Adrenal gland (tissue), 12 donors: ENCODE measurements around the gene GRK3. TPM values are rescaled to one million over a fixed set of nuclear protein-coding genes. Genes with fewer than 3 reads are reported as not detected.

Source experiments
- DNase-seq, 7 donors: peaks; one replicate each; pipeline ENCODE4 v3.0.0-alpha.2; 2019 to 2020
- H3K27ac ChIP-seq, 5 donors: fragments of 200-600 bp; sonication (generic) in 4 of 5; 1 replicate in 3 of 5; 2 replicates in 2 of 5; pipeline versions ENCODE4 v1.5.1 to v1.8.0; 2016 to 2020; ENCODE audit warnings: mild to moderate bottlenecking in 1 of 5
- H3K27me3 ChIP-seq: fragments of 200-600 bp; 2 replicates; pipeline ENCODE4 v1.8.0; 2021
- H3K36me3 ChIP-seq, 2 donors: fragments of 200-600 bp; replicated peaks in 1 of 2; 1 replicate in 1 of 2; 2 replicates in 1 of 2; pipeline versions ENCODE4 v1.5.1 to v1.8.0; 2018 to 2022
- H3K4me1 ChIP-seq, 2 donors: fragments of 200-600 bp; replicated peaks in 1 of 2; 1 replicate in 1 of 2; 2 replicates in 1 of 2; pipeline versions ENCODE4 v1.5.1 to v1.8.0; 2018 to 2021
- H3K4me3 ChIP-seq, 4 donors: fragments of 200-600 bp; sonication (generic) in 3 of 4; one replicate each; pipeline ENCODE4 v1.5.1; 2016 to 2018
- H3K9me3 ChIP-seq, 3 donors: fragments of 200-600 bp; sonication (generic) in 1 of 3; replicated peaks in 1 of 3; 1 replicate in 2 of 3; 2 replicates in 1 of 3; pipeline versions ENCODE4 v1.5.1 to v1.8.0; 2016 to 2021
- POLR2A ChIP-seq, 2 donors: fragments of 450-650 bp; IDR thresholded peaks; one replicate each; pipeline ENCODE4 v1.6.1; 2017; ENCODE audit warnings: antibody characterized with exemption in 2 of 2, mild to moderate bottlenecking in 2 of 2, moderate library complexity in 1 of 2
- WGBS, 4 donors: extraction: QIAGEN DNeasy Blood & Tissue Kit in 2 of 4; methylation state at CpG; one replicate each; pipeline versions ENCODE4 v1.1.5 to v1.1.7; 2013 to 2017; 5-methylcytosine and 5-hydroxymethylcytosine counted together
- intact Hi-C, 2 donors: fragments of 100-400 bp; cut with DNase I; formaldehyde crosslinking; loops; one replicate each; pipeline versions ENCODE4 v1.14.1 to v1.15.0; 2022 to 2023
- polyA plus RNA-seq, 3 donors: library from polyadenylated mRNA; stranded (reverse); fragments of 200-250 nt in 2 of 3; fragments of 350-450 nt in 1 of 3; fragmentation: Illumina TruSeq in 1 of 3; extraction: RNeasy Lipid Tissue Mini Kit (QIAGEN cat#74804) in 1 of 3; gene quantifications; one replicate each; pipeline ENCODE4 v1.2.3, GENCODE V29; 2013 to 2014
- total RNA-seq, 9 donors: library from RNA; depleted of rRNA in 4 of 9; stranded (reverse); fragments of >200 nt in 4 of 9; fragments of 120-200 nt in 1 of 9; fragmentation: NEBNext Ultra II Directional in 1 of 9; extraction: Animal tissue kit (Norgen Biotek cat#: 25700) in 1 of 9; gene quantifications; one replicate each; pipeline versions ENCODE4 v1.1.0 to v1.2.4, GENCODE V29; 2013 to 2023
- TF ChIP-seq, protein P1 (sequence below), 6 experiments: fragments of 450-650 bp in 4 of 6; fragments of 200-600 bp in 2 of 6; sonication (generic) in 1 of 6; IDR thresholded peaks; 1 replicate in 5 of 6; 2 replicates in 1 of 6; pipeline versions ENCODE4 v1.5.1 to v1.8.0; 2016 to 2021; ENCODE audit warnings: antibody characterized with exemption in 6 of 6, mild to moderate bottlenecking in 2 of 6, moderate library complexity in 1 of 6
- donor health status: healthy with polysubstance abuse.
- donor health status: Bipolar disorder and iron deficiency.
- donor health status: DM: yes; HTN: yes; CAD: no.
- donor health status: DM: no; HTN: no; CAD: no.
- donor health status: DM: no; HTN: no; CAD: no.
- donor health status: DM: yes; HTN: yes; CAD: no.

GRK3 gene
- total and polyA plus RNA-seq, 12 donors, result 3.2 to 20.9 (median 10.1) TPM

DNA sequence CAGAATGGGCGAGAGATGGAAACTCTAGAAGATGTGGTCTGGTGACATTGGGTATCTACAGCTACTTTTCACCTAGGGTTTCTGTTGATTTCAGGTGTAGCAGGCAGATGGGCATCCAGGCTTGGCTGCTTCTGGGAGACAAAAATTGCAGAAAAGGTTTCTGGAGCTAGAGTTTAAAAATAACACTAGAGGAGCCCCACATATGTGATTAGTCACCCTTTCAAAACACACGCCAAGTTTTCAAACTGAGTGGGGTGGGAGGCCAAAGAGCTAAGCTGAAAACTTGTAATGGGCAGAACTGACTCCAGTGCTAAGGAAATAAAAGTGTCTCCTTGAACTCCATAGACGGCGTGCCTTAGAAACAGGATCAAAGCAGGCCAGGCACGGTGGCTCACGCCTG, 80.8 kb downstream of the GRK3 start:
- TF ChIP-seq, protein P1, sequence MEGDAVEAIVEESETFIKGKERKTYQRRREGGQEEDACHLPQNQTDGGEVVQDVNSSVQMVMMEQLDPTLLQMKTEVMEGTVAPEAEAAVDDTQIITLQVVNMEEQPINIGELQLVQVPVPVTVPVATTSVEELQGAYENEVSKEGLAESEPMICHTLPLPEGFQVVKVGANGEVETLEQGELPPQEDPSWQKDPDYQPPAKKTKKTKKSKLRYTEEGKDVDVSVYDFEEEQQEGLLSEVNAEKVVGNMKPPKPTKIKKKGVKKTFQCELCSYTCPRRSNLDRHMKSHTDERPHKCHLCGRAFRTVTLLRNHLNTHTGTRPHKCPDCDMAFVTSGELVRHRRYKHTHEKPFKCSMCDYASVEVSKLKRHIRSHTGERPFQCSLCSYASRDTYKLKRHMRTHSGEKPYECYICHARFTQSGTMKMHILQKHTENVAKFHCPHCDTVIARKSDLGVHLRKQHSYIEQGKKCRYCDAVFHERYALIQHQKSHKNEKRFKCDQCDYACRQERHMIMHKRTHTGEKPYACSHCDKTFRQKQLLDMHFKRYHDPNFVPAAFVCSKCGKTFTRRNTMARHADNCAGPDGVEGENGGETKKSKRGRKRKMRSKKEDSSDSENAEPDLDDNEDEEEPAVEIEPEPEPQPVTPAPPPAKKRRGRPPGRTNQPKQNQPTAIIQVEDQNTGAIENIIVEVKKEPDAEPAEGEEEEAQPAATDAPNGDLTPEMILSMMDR (IDR thresholded peaks at IDR 0.05), result no peak
- TF ChIP-seq POLR2A (IDR thresholded peaks at IDR 0.05), result no peak
- Histone ChIP-seq H3K4me3 (no peak overlapping the region), H3K27ac (no peak overlapping the region), H3K36me3 (no peaks in the 10 kb centered on the region), H3K9me3 (no peaks in the 10 kb centered on the region), H3K27me3 (no peaks in the 10 kb centered on the region), H3K4me1 (peaks cover 0 to 7% of the 10 kb centered on the region in 2 donors)
- no peak for DNase-seq
- 71 to 87% (median 83%) methylated on average over 6 of the region's 6 CpGs for WGBS, 4 donors
- intact Hi-C loops, result no loop called here

- TF ChIP-seq, protein P1 (IDR thresholded peaks at IDR 0.05), result no peak
- no peak for TF ChIP-seq POLR2A (IDR thresholded peaks at IDR 0.05)
- Histone ChIP-seq H3K4me1 (peaks cover 0 to 7% of the 10 kb centered on the region in 2 donors), H3K27ac (no peak overlapping the region), H3K9me3 (no peaks in the 10 kb centered on the region), H3K27me3 (no peaks in the 10 kb centered on the region), H3K4me3 (no peak overlapping the region), H3K36me3 (no peaks in the 10 kb centered on the region)
- intact Hi-C loops, result no loop called here
- DNase-seq, result no peak
- 96 to 100% (median 98%) methylated on average over 1 of the region's 1 CpG for WGBS, 4 donors
Observed at GRCh38 chr22:25645964-25646363, 81.5 kb downstream of the GRK3 start.

GRCh38 chr22:25650833-25651232, 86.4 kb downstream of the GRK3 start:
- H3K36me3 ChIP-seq, result no peaks in the 10 kb centered on the region
- H3K4me1 ChIP-seq, result peaks cover 0 to 7% of the 10 kb centered on the region in 2 donors
- H3K9me3 ChIP-seq, result no peaks in the 10 kb centered on the region
- no peak overlapping the region for H3K27ac ChIP-seq
- no peaks in the 10 kb centered on the region for H3K27me3 ChIP-seq
- intact Hi-C loops, result no loop called here
- TF ChIP-seq, protein P1 (IDR thresholded peaks at IDR 0.05), result no peak
- no peak for TF ChIP-seq POLR2A (IDR thresholded peaks at IDR 0.05)
- no peak overlapping the region for H3K4me3 ChIP-seq
- DNase-seq, result no peak

DNA sequence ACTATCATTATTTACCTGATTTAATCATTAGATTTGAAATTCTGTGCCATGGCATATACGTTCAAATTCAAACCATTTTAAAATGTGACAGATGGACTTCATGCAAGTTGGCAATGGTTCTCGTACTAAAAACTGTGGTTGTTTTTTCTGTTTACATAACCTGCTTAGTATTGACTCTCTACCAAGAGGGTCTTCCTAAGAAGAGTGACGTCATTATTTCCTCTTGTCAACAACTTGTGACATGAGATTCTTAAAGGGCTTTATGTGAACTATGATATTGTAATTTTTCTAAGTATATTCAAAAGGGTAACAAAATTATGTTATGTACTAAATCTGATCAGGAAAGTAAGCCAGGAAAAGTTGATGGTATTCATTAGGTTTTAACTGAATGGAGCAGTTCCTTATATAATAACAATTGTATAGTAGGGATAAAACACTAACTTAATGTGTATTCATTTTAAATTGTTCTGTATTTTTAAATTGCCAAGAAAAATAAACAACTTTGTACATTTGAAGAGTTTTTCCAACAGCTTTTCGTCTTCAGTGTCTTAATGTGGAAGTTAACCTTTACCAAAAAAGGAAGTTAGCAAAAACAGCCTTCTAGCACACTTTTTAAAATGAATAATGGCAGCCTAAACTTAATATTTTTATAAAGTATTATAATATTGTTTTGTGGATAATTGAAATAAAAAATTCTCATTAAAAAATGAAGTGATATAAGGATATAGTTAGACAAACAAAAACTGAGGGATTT, 87.0 kb downstream of the GRK3 start:
- 72 to 74% (median 73%) methylated on average over 4 of the region's 4 CpGs for WGBS, 4 donors
- Histone ChIP-seq H3K27me3 (no peaks in the 10 kb centered on the region), H3K4me3 (no peak overlapping the region), H3K9me3 (no peaks in the 10 kb centered on the region), H3K4me1 (peaks cover 0 to 7% of the 10 kb centered on the region in 2 donors), H3K36me3 (no peaks in the 10 kb centered on the region), H3K27ac (no peak overlapping the region)
- intact Hi-C loops, result no loop called here
- TF ChIP-seq, protein P1 (IDR thresholded peaks at IDR 0.05), result no peak
- TF ChIP-seq POLR2A (IDR thresholded peaks at IDR 0.05), result no peak
- DNase-seq, result no peak
